Stimulated activated CD8-positive, alpha-beta memory T cell treated with anti-CD3 and anti-CD28 coated beads, Interleukin-12 subunit alpha, Interleukin-12 subunit beta, amount 100 ng/mL, for 1 hour (primary cell): Measurements from ENCODE around the gene ANXA5.

Source experiments
- DNase-seq: peaks from one replicate; pipeline ENCODE4 v3.0.0-alpha.2; 2020; ENCODE audit warnings: low read depth

The ANXA5 gene

GRCh38 chr4:121712001-121712651 lies 15.3 kb upstream of the ANXA5 start:
- no peak for DNase-seq

- DNase-seq: no peak
Observed at GRCh38 chr4:121711263-121712000, 14.7 kb upstream of the ANXA5 start.

DNA sequence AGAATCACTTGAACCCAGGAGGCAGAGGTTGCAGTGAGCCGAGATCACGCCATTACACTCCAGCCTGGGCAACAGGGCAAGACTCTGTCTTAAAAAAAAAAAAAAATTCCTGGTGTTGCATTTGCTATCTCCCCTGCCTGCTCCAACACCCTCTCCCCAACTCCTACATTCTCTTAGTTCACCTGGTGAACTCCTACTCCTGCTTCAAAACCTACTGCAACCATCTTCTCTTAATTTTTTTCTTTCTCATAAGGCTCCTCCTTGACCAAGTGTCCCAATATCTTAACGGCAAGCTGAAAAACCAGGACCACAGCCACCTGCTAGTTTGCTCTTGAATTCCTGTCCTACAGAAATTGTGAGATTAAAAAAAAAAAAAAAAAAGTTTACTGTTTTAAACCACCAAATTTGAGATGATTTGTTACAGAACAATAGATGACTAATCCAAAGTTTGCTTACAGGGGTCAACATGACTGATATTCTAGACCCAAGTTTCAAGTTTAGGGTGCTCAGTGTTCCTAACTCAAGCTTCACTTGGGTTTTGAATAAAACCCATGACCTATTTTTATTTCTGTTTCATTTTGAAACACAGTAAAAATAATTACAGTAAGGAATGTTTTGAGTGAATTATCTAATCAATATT lies 13.1 kb upstream of the ANXA5 start:
- no peak for DNase-seq

GRCh38 chr4:121707344-121707743 lies 10.6 kb upstream of the ANXA5 start:
- DNase-seq: no peak

DNA sequence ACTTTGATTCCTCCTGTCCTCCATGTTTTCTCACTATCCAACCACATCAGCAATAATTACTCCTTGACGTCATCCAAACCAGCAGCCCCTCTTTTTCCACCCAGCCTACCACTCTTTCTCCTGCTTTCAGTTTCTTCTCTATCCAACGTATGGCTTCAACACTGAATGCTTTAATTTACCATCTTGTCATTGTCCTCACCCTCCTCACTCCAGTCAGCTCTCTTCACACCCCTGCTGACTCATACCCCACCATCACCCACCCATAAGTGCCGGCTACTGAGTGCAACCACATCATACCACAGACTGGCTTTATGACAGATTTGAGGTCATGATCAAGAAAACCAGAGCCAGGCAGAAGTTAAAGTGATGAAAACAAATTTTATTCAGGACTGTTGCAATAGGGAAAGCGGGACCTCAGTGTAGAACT lies 9.8 kb upstream of the ANXA5 start:
- peak; percentile 9 for DNase-seq

GRCh38 chr4:121705521-121705920 lies 8.7 kb upstream of the ANXA5 start:
- DNase-seq: no peak

- no peak for DNase-seq
Observed at GRCh38 chr4:121702136-121702535, 5.4 kb upstream of the ANXA5 start.

- no peak for DNase-seq
Observed at GRCh38 chr4:121701263-121701662, 4.5 kb upstream of the ANXA5 start.

- DNase-seq: no peak
Observed at GRCh38 chr4:121698236-121698671, 1.5 kb upstream of the ANXA5 start.

DNA sequence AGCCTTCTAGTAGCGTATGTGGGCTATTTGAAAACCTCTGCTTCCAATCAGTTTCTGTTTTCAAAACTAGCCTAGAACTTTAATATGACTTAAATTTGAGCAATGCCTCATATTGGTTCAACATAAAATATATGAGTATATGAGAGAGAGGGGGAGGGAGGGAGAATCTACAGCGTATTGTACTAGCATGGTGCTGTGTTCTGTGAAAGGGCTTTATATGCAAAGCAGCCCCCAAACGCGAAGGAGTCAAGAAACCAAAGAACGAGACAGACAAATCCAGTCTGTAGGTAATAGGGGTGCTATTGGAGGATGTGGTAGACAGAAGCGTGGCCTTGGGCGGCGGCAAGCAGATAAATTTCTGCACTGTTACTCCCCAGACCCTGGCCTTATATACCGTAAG lies 784 bp upstream of the ANXA5 start:
- no peak for DNase-seq

DNA sequence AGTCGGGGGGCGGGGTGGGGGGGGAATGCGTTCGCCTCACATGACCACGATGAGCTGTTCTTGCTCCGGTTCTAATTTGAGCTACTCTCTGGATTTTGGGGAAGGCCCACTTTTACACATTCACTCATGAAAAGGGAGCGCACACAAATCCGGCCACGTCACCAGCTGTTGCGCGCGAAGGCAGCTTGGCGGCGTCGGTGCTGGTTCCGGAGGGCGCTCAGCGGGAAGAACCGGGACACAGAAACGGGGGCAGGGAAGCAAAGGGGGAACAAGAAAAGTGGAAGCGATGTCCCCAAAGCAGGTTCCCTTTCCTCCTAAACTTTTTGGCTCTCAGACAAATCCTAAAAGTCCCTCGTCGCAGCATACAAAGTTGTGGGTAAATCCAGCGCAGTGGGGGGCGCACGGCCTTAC lies 605 bp downstream of the ANXA5 start:
- DNase-seq: peak; percentile 30

GRCh38 chr4:121693886-121694285 lies 2.9 kb downstream of the ANXA5 start:
- DNase-seq: no peak

GRCh38 chr4:121693450-121693849 lies 3.3 kb downstream of the ANXA5 start:
- DNase-seq: no peak

GRCh38 chr4:121692261-121692660 lies 4.5 kb downstream of the ANXA5 start:
- DNase-seq: no peak

DNA sequence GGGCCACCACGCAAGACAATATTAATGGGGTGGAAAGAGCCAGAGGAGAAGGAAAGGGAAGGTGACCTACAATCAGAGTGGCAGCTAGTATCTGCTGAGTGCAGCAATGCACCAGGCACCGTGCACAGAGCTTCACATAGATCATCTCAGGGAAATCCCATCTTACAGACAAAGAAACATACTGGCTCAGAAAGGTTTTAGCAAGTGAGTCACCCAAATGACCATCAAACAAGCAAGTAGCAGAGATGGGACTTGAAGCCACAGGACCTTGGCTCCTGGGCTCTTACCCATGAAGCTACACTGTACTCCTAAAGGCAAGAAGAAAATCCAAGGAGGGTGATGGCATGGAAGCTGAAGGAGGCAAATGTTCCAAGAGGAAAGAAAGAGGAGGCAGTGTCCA lies 6.8 kb downstream of the ANXA5 start:
- no peak for DNase-seq

GRCh38 chr4:121688701-121689100 lies 8.1 kb downstream of the ANXA5 start:
- DNase-seq: no peak

GRCh38 chr4:121688261-121688660 lies 8.5 kb downstream of the ANXA5 start:
- DNase-seq: no peak

DNA sequence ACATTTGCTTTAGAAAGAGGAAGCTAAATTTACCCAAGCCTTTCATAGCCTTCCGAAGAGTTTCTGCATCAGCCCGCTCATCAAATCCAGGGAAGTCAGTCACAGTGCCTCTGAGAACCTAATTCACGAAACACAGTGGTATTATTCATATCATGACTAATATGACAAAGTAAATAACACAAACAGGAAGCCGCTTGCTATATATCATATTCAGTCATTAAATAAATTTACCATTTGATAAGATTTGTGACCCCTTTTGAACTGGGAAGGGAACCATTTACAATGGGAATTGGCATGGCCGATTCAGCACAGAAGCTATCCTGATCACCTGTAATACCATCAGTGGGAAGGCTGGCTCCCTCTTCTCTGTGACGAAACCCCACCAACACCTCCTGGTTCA lies 10.5 kb downstream of the ANXA5 start:
- no peak for DNase-seq

GRCh38 chr4:121685257-121685656 lies 11.5 kb downstream of the ANXA5 start:
- no peak for DNase-seq

- DNase-seq: no peak
Observed at GRCh38 chr4:121684561-121684960, 12.2 kb downstream of the ANXA5 start.

DNA sequence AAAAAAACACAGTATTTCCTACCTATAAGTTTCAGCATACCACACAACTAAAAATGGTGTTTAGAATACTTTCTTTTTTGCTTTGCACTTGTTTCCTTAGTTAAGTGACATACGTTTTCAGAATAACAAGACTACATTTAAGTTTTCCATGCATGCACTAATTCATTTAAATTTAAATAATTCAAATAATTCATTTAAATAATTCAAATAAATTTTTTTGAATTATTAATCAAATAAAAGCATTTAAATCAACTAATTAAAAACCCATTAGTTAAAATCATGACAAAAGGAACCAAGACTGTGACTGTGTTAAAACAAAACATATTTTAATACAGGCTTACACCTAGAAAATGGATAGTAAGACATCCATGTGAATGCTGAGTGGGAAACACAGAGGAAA lies 12.8 kb downstream of the ANXA5 start:
- DNase-seq: no peak

GRCh38 chr4:121680571-121680970 lies 16.2 kb downstream of the ANXA5 start:
- DNase-seq: no peak

DNA sequence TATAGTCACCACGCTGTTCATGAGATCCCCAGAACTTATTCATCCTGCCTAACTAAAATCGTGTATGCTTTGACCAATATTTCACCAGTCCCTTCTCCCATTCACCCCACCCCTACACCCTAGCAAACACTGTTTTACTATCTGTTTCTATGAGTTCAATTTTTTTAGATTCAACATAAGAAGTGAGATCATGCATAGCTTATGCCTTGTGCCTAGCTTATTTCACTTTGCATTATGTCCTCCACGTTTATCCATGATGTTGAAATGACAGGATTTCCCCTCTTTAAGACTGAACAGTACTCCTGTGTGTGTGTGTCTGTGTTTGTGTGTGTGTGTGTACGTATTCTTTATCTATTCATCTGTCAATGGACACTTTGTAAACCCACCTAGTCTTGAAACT lies 16.8 kb downstream of the ANXA5 start:
- no peak for DNase-seq
